ENCODE measurements around the gene PRR11.
"Not testable (repeated sequence)": the region's sequence is repeated elsewhere in the genome, so short reads cannot be mapped to it uniquely, and the experiment has no call there.

Gene PRR11

GRCh38 chr17:59155439-59156177 lies at the start of gene PRR11:
TSS of gene PRR11 (plus strand) at chr17:59155746. CDS start at chr17:59169753, 14,007 bp downstream.
- no peak for DNase-seq

GRCh38 chr17:59105852-59106462 lies 49.6 kb upstream of the PRR11 start:
- DNase-seq = peak; percentile 70

GRCh38 chr17:59106463-59107305 lies 48.9 kb upstream of the PRR11 start, which contains the start of gene TRIM37:
TSS of gene TRIM37 (minus strand) at chr17:59106880. CDS start at chr17:59106461, 419 bp downstream.
- DNase-seq = peak; percentile 99

- DNase-seq = no peak
These were observed 48.3 kb upstream of the PRR11 start for GRCh38 chr17:59107306-59107670.

DNA sequence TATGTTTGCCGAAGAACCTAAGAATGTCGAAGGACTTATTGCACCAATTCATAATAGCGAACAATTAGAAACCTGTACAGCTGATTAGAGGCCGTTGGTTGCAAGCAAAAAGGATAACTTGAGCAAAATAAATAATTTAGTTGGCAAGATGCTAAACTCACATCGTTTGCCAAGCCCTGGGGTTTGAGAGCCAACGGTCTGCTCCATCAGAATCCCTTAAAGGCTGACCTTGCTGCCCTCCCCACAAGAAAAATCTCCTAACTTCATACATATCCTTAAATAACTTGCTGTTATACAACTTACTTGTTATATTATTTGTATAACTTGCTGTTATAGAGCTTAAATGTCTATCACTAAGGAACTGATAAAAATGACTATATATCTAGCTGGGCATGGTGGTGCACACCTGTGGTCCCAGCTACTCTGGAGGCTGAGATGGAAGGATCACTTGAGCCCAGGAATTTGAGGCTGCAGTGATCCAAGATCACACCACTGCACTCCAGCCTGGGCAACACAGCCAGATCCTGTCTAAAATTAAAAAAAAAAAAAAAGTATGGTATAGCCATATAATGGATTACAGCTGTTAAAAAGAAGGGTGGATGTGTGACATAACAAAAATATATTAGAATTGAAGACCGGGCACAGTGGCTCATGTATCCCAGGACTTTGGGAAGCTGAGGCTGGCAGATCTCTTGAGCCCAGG lies 47.0 kb upstream of the PRR11 start:
- no peak for DNase-seq

GRCh38 chr17:59110973-59111372 lies 44.6 kb upstream of the PRR11 start:
- no peak for DNase-seq

DNA sequence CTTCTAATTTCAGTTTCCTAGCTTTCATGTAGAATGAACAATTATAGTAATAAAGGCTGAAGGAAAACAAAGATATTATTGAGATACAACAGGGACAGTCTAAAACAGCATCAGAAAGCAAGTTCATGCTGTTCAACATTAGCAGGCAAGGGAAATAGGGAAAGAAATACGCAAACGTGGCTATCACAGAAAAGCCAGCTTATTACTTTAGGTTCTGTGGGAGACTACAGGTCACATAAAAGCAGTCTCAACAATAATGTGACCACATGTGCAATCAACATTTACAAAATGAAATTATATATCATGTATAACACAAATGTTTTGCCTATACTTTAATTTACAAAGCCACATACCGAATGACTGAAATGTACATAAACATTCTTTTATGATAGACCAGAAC lies 44.0 kb upstream of the PRR11 start:
- DNase-seq = no peak

GRCh38 chr17:59115474-59115873 lies 40.1 kb upstream of the PRR11 start:
- DNase-seq = no peak

DNA sequence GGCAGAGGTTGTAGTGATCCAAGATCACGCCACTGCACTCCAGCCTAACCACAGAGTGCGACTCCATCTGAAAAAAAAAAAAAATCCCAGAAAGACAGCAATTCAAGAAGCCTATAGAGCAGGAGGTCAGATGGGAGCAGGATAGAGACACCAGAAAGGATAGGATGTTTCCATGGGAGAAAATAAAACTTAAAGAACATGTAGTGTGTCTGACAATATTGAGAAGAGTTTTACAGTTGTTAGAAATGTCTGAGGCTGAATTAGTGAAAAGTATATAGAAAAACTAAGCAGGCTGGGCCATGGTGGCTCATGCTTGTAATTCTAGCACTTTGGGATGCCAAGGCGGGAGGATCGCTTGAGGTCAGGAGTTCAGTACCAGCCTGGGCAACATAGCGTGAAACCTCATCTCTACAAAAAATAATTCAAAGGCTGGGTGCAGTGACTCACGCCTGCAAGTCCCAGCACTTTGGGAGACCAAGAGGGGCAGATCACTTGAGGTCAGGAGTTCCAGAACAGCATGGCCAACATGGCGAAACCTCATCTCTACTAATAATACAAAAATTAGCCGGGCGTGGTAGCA lies 33.6 kb upstream of the PRR11 start:
- DNase-seq = no peak

DNA sequence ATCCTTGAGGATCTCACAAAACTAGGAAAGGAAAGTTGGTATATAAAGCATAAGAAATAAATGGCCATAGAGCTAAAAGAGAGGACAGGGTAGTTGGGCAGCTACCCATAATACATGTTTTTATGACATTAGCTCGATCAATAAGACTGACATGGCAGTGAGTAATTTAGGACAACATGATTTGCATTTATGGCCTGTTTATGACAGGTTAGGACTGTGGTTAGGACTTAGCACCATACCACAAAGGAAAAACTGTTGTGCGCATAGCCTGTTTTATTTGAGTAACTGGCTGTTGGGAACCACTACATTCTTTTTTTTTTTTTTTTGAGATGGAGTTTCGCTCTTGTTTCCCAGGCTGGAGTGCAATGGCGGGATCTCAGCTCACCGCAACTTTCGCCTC lies 30.9 kb upstream of the PRR11 start:
- DNase-seq = no peak

- DNase-seq = no peak
These were observed 28.6 kb upstream of the PRR11 start for GRCh38 chr17:59126809-59127417.

DNA sequence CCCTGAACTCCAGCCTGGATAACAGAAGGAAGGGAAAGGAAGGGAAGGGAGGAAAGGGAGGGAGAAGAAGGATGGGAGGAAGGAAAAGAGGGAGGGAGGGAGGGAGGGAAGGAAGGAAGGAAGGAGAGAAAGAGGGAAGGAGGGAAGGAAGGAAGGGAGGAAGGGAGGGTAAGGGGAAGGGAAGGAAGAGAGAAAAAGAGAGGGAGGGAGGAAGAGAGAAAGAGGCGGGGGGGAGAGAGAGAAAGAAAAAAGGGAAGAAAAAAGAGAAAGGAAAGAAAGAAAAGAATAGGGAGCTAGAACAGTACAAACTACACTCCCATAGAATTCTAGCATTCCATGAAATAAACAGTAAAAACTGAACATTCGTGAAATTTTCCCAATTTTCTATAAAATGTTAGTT lies 25.7 kb upstream of the PRR11 start:
- DNase-seq = no peak

GRCh38 chr17:59131131-59131530 lies 24.4 kb upstream of the PRR11 start:
- DNase-seq = no peak

- DNase-seq = not testable (repeated sequence)
These were observed 17.2 kb upstream of the PRR11 start for GRCh38 chr17:59138339-59138738.

DNA sequence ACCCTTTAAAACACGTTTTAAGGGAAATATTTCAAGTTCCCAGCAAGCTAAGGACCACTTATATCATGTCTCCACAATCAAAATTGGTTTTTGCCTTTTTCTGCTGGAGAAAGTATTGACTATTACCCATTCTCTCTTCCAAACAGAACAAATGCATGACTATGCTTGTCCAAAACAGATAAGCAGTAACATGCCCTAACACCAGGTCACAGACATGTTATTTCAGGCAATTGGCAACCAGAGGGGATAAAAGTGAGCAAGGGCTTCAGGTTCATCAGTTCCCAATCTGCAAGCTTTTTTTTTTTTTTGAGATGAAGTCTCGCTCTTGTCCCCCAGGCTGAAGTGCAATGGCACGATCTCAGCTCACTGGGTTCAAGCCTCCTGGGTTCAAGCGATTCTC lies 15.6 kb upstream of the PRR11 start:
- DNase-seq = no peak

- DNase-seq = no peak
These were observed 13.7 kb upstream of the PRR11 start for GRCh38 chr17:59141860-59142259.

- no peak for DNase-seq
These were observed 9.9 kb upstream of the PRR11 start for GRCh38 chr17:59145571-59146096.

DNA sequence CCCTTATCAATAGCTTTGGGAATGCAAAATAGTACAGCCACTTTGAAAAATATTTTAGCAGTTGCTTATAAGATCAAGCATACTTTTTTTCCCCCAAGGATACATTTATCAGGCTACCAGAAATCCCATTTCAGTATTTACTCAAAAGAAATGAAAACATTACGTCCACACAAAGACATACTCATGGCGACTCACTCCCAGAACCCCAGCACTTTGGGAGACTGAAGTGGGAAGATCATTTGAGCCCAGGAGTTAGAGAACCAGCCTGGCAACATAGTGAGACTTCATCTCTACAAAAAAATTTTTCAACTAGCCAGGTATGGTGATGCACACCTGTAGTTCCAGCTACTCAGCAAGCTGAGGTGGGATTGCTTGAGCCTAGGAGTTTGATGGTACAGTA lies 6.5 kb upstream of the PRR11 start:
- no peak for DNase-seq

- DNase-seq = no peak
These were observed 5.6 kb upstream of the PRR11 start for GRCh38 chr17:59149841-59150511.

DNA sequence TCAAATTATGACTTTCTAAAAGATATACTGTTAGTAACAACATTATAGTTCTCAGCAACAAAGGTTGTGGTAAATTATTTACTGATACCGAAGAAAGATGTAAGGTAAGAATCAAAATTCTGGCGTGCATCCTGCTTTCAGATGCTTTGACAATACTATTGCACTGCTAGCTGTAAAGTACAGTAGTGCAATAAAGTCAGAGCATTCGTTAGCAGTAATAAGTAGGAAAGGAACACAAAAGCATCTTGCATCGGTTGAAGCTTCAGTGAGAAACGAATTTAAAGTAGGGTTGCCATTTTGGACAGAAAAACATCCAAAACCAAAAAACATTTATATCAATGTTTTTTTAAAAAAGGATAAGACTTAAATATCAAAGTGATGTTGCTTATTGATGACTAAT lies 4.5 kb upstream of the PRR11 start:
- no peak for DNase-seq

- no peak for DNase-seq
These were observed 4.0 kb upstream of the PRR11 start for GRCh38 chr17:59151591-59151990.
